NK-92 treated with Interleukin-12 subunit alpha and Interleukin-12 subunit beta, amount 100 ng/mL, for 24 hours (cell line): ENCODE data around the gene LRRC18.

Experiments
- DNase-seq: peaks from one replicate; lab custom pipeline; 2025; lab: John Stamatoyannopoulos, UW

Gene LRRC18

GRCh38 chr10:48946332-48946731, 6.7 kb upstream of the LRRC18 start:
- no peak for DNase-seq

- DNase-seq: no peak
These were observed 5.9 kb upstream of the LRRC18 start for GRCh38 chr10:48945441-48946130.

- no peak for DNase-seq
These were observed 4.5 kb upstream of the LRRC18 start for GRCh38 chr10:48944171-48944570.

GRCh38 chr10:48943096-48943495, 3.5 kb upstream of the LRRC18 start:
- no peak for DNase-seq

- DNase-seq: no peak
These were observed 1.9 kb upstream of the LRRC18 start for GRCh38 chr10:48941427-48942075.

- no peak for DNase-seq
These were observed 1.3 kb upstream of the LRRC18 start for GRCh38 chr10:48940958-48941357.

GRCh38 chr10:48940372-48940771, 732 bp upstream of the LRRC18 start:
- DNase-seq: no peak

- no peak for DNase-seq
These were observed 577 bp downstream of the LRRC18 start for GRCh38 chr10:48938990-48939536.

GRCh38 chr10:48938281-48938680, 1.4 kb downstream of the LRRC18 start:
- DNase-seq: no peak

- no peak for DNase-seq
These were observed 1.8 kb downstream of the LRRC18 start for GRCh38 chr10:48937796-48938195.

GRCh38 chr10:48935577-48935976, 4.1 kb downstream of the LRRC18 start:
- DNase-seq: no peak

- DNase-seq: peak; percentile 13
These were observed 4.8 kb downstream of the LRRC18 start for GRCh38 chr10:48934672-48935501.

- no peak for DNase-seq
These were observed 6.6 kb downstream of the LRRC18 start for GRCh38 chr10:48932831-48933664.

- DNase-seq: no peak
These were observed 8.5 kb downstream of the LRRC18 start for GRCh38 chr10:48931188-48931587.

GRCh38 chr10:48929413-48929990, 10.1 kb downstream of the LRRC18 start:
- no peak for DNase-seq

- DNase-seq: no peak
These were observed 12.7 kb downstream of the LRRC18 start for GRCh38 chr10:48926764-48927540.

- DNase-seq: no peak
These were observed 13.4 kb downstream of the LRRC18 start for GRCh38 chr10:48926255-48926654.

- no peak for DNase-seq
These were observed 14.7 kb downstream of the LRRC18 start for GRCh38 chr10:48924988-48925387.

GRCh38 chr10:48923748-48924147, 15.9 kb downstream of the LRRC18 start:
- DNase-seq: no peak

- no peak for DNase-seq
These were observed 26.0 kb downstream of the LRRC18 start for GRCh38 chr10:48913674-48914073.

GRCh38 chr10:48910548-48910947, 29.1 kb downstream of the LRRC18 start:
- no peak for DNase-seq
